ENCODE results near the gene ARHGAP42.

GRCh38 chr11:100980156-100980555, 293.1 kb downstream of the ARHGAP42 start:
- no peak for TF ChIP-seq GABPA (IDR thresholded peaks at IDR 0.05; ENCODE audit: low read depth)
- TF ChIP-seq, protein P1, sequence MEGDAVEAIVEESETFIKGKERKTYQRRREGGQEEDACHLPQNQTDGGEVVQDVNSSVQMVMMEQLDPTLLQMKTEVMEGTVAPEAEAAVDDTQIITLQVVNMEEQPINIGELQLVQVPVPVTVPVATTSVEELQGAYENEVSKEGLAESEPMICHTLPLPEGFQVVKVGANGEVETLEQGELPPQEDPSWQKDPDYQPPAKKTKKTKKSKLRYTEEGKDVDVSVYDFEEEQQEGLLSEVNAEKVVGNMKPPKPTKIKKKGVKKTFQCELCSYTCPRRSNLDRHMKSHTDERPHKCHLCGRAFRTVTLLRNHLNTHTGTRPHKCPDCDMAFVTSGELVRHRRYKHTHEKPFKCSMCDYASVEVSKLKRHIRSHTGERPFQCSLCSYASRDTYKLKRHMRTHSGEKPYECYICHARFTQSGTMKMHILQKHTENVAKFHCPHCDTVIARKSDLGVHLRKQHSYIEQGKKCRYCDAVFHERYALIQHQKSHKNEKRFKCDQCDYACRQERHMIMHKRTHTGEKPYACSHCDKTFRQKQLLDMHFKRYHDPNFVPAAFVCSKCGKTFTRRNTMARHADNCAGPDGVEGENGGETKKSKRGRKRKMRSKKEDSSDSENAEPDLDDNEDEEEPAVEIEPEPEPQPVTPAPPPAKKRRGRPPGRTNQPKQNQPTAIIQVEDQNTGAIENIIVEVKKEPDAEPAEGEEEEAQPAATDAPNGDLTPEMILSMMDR (IDR thresholded peaks at IDR 0.05; ENCODE audit: insufficient read depth, low read length): no peak

Measured in HL-60 (cell line).